CD14-positive monocyte (primary cell): ENCODE measurements around the gene TSC22D1. TPM values are rescaled to one million over a fixed set of nuclear protein-coding genes. Genes with fewer than 3 reads are reported as not detected.
A peak's percentile ranks its signal among the peaks of the same experiment; 100 is the strongest.

Source experiments
- DNase-seq, 3 donors: peaks; one replicate each; pipeline ENCODE4 v3.0.0-alpha.2; 2011 to 2022
- H2AFZ ChIP-seq: 2 replicates; pipeline ENCODE4 v1.6.0; 2012; ENCODE audit warnings: mild to moderate bottlenecking, low read depth, low read length, inconsistent platforms; ENCODE audit not compliant: insufficient read depth, poor library complexity, severe bottlenecking
- H3K27ac ChIP-seq, 2 donors: 1 replicate in 1 of 2; 2 replicates in 1 of 2; pipeline ENCODE4 v1.5.1; 2012 to 2013; ENCODE audit warnings: low read length in 2 of 2, control low read depth in 1 of 2, inconsistent platforms in 1 of 2, low read depth in 1 of 2, mild to moderate bottlenecking in 1 of 2
- H3K27me3 ChIP-seq, 2 donors: one replicate each; pipeline versions ENCODE4 v1.6.0 to v1.6.1; 2011 to 2013; ENCODE audit warnings: low read length in 2 of 2; ENCODE audit not compliant: control insufficient read depth in 2 of 2, insufficient read depth in 2 of 2
- H3K36me3 ChIP-seq, 2 donors: replicated peaks in 1 of 2; 1 replicate in 1 of 2; 2 replicates in 1 of 2; pipeline versions ENCODE4 v1.5.1 to v1.6.1; 2012 to 2013; ENCODE audit warnings: low read length in 2 of 2, control low read depth in 1 of 2, inconsistent platforms in 1 of 2, mild to moderate bottlenecking in 1 of 2; ENCODE audit not compliant: insufficient read depth in 2 of 2, control insufficient read depth in 1 of 2
- H3K4me1 ChIP-seq, 2 donors: 1 replicate in 1 of 2; 2 replicates in 1 of 2; pipeline versions ENCODE4 v1.5.1 to v1.6.1; 2012 to 2013; ENCODE audit warnings: low read length in 2 of 2, control low read depth in 1 of 2, inconsistent platforms in 1 of 2, mild to moderate bottlenecking in 1 of 2, moderate library complexity in 1 of 2; ENCODE audit not compliant: insufficient read depth in 2 of 2, control insufficient read depth in 1 of 2
- H3K4me2 ChIP-seq: replicated peaks from 2 replicates; pipeline ENCODE3; 2012; ENCODE audit warnings: low read length, moderate library complexity, mild to moderate bottlenecking; ENCODE audit not compliant: poor library complexity, severe bottlenecking; ENCODE audit errors: extremely low read depth
- H3K4me3 ChIP-seq, 3 experiments: fragments of 200-600 bp in 1 of 3; sonication (generic) in 1 of 3; replicated peaks in 1 of 3; 1 replicate in 2 of 3; 2 replicates in 1 of 3; pipeline ENCODE4 v1.5.1; 2011 to 2013; ENCODE audit warnings: low read length in 3 of 3, mild to moderate bottlenecking in 3 of 3, control low read depth in 2 of 3, low read depth in 2 of 3, inconsistent platforms in 1 of 3, moderate library complexity in 1 of 3
- H3K79me2 ChIP-seq: 2 replicates; pipeline ENCODE4 v1.6.0; 2012; ENCODE audit warnings: mild to moderate bottlenecking, control low read depth, inconsistent platforms, low read length, moderate library complexity; ENCODE audit not compliant: insufficient read depth
- H3K9ac ChIP-seq: 2 replicates; pipeline ENCODE4 v1.6.0; 2017; ENCODE audit warnings: low read length, mild to moderate bottlenecking; ENCODE audit not compliant: insufficient read depth, poor library complexity, severe bottlenecking
- H3K9me3 ChIP-seq, 2 donors: replicated peaks in 1 of 2; 1 replicate in 1 of 2; 2 replicates in 1 of 2; pipeline versions ENCODE4 v1.5.1 to v1.6.1; 2012 to 2013; ENCODE audit warnings: low read length in 2 of 2, control low read depth in 1 of 2; ENCODE audit not compliant: control insufficient read depth in 1 of 2, insufficient read depth in 1 of 2
- H4K20me1 ChIP-seq: 2 replicates; pipeline ENCODE4 v1.6.0; 2012; ENCODE audit warnings: mild to moderate bottlenecking, low read length, control low read depth, moderate library complexity; ENCODE audit not compliant: insufficient read depth
- H3K27ac Mint-ChIP-seq, 7 donors: one replicate each; pipeline ENCODE4 v1.8.0; 2020; ENCODE audit warnings: mild to moderate bottlenecking in 7 of 7, mixed read lengths in 7 of 7, moderate library complexity in 6 of 7, inconsistent platforms in 2 of 7
- H3K27me3 Mint-ChIP-seq, 3 donors: one replicate each; pipeline ENCODE4 v1.8.0; 2021 to 2022; ENCODE audit warnings: low read depth in 3 of 3, mild to moderate bottlenecking in 3 of 3, mixed read lengths in 3 of 3, moderate library complexity in 3 of 3, inconsistent platforms in 1 of 3
- H3K36me3 Mint-ChIP-seq, 2 donors: one replicate each; pipeline ENCODE4 v1.8.0; 2020; ENCODE audit warnings: mixed read lengths in 2 of 2, inconsistent platforms in 1 of 2, mild to moderate bottlenecking in 1 of 2
- H3K4me1 Mint-ChIP-seq: one replicate; pipeline ENCODE4 v1.8.0; 2020; ENCODE audit warnings: mild to moderate bottlenecking, mixed read lengths
- H3K4me3 Mint-ChIP-seq, 2 donors: one replicate each; pipeline ENCODE4 v1.8.0; 2020; ENCODE audit warnings: mild to moderate bottlenecking in 2 of 2, mixed read lengths in 2 of 2, moderate library complexity in 1 of 2
- H3K9me3 Mint-ChIP-seq, 7 donors: one replicate each; pipeline ENCODE4 v1.8.0; 2020 to 2022; ENCODE audit warnings: mixed read lengths in 7 of 7, mild to moderate bottlenecking in 6 of 7, moderate library complexity in 6 of 7, inconsistent platforms in 2 of 7
- WGBS: methylation state at CpG from one replicate; pipeline ENCODE4 v1.1.5; 2013; ENCODE audit warnings: missing lambda C conversion rate; ENCODE audit not compliant: insufficient coverage; 5-methylcytosine and 5-hydroxymethylcytosine counted together
- intact Hi-C, 2 donors: fragments of 100-400 bp; cut with micrococcal nuclease; formaldehyde crosslinking; loops; one replicate each; pipeline versions ENCODE4 v1.15.0 to v1.15.1; 2023
- polyA plus RNA-seq, 3 donors: library from polyadenylated mRNA; depleted of rRNA in 1 of 3; unstranded in 2 of 3; stranded (reverse) in 1 of 3; fragments of 300-500 nt in 2 of 3; fragments of >200 nt in 1 of 3; fragmentation: Illumina TruSeq in 2 of 3; gene quantifications; 1 replicate in 2 of 3; 2 replicates in 1 of 3; pipeline ENCODE4 v1.2.3, GENCODE V29; 2012 to 2021
- TF ChIP-seq, protein P1 (sequence below): fragments of 200-600 bp; IDR thresholded peaks from one replicate; pipeline ENCODE4 v1.8.0; 2022; ENCODE audit warnings: antibody characterized with exemption, mild to moderate bottlenecking

TSC22D1 gene
- polyA plus RNA-seq, 3 donors, result 1.9 to 10.4 (median 3.1) TPM

DNA sequence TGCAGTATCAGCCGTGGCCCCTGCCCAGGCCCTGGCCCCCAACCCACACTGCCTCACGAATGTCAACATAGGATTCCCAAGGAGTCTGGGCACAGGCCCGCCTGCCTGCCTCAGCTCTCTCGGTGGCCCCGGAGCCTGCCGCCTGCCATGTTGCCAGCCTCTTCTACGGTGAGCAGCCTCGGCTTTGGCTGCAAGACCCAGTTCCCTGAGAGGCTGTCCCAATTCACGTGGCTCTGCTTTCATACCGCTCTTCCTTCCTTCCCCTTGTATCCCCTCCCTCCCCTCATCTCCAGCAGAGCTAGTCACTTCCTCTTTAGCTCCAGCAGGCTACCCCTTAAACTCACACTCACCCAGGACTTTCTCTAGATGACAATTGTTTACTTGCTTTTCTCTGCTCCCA is 159.8 kb downstream of the TSC22D1 start:
- WGBS, result 28% methylated on average over 10 of the region's 10 CpGs
- H3K27me3 ChIP-seq, result no peaks in the 10 kb centered on the region
- H3K27ac ChIP-seq, result no peak overlapping the region
- Mint-ChIP-seq H3K27me3 (peaks cover 2 to 5% (median 2%) of the 10 kb centered on the region in 3 donors), H3K4me3 (peak overlapping the region; percentile 49 to 77), H3K36me3 (no peaks in the 10 kb centered on the region), H3K27ac (peak overlapping the region in 3 of 7 donors; percentile 26 to 69 (median 49)), H3K4me1 (peaks cover 33% of the 10 kb centered on the region), H3K9me3 (peaks cover 0 to 7% (median 3%) of the 10 kb centered on the region in 7 donors)
- peaks cover 12% of the 10 kb centered on the region in 2 donors for H3K4me1 ChIP-seq
- H3K79me2 ChIP-seq, result no peaks in the 10 kb centered on the region
- H3K4me2 ChIP-seq, result peak overlapping the region; percentile 54
- peak overlapping the region; percentile 61 for H2AFZ ChIP-seq
- intact Hi-C loops, result no loop called here
- peak; percentile 42 to 62 (median 46) for DNase-seq
- TF ChIP-seq, protein P1, sequence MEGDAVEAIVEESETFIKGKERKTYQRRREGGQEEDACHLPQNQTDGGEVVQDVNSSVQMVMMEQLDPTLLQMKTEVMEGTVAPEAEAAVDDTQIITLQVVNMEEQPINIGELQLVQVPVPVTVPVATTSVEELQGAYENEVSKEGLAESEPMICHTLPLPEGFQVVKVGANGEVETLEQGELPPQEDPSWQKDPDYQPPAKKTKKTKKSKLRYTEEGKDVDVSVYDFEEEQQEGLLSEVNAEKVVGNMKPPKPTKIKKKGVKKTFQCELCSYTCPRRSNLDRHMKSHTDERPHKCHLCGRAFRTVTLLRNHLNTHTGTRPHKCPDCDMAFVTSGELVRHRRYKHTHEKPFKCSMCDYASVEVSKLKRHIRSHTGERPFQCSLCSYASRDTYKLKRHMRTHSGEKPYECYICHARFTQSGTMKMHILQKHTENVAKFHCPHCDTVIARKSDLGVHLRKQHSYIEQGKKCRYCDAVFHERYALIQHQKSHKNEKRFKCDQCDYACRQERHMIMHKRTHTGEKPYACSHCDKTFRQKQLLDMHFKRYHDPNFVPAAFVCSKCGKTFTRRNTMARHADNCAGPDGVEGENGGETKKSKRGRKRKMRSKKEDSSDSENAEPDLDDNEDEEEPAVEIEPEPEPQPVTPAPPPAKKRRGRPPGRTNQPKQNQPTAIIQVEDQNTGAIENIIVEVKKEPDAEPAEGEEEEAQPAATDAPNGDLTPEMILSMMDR, result no peak
- no peaks in the 10 kb centered on the region for H3K9me3 ChIP-seq
- no peak overlapping the region for H3K9ac ChIP-seq
- H4K20me1 ChIP-seq, result no peaks in the 10 kb centered on the region
- no peaks in the 10 kb centered on the region for H3K36me3 ChIP-seq
- peak overlapping the region in 2 of 3 experiments; percentile 19 to 41 for H3K4me3 ChIP-seq

DNA sequence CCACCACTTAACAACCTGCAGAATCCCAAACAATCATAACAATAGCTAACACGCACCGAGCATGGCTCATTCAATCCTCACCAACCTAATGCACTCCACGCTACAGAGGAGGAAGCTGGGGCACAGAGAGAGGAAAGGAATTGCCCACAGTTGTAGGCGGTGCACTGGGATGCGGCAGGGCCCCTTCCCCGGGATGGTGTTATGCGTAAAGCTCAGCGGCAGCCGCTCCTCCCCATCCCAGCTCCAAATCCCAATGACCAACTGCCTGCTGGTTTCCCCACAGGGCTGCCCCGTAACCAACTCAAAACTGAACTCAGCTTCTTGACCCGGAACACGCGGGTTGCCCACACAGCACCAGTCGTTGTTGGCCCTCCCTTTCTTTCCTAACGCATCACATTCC is 160.3 kb downstream of the TSC22D1 start:
- Histone ChIP-seq H3K4me1 (peaks cover 12% of the 10 kb centered on the region in 2 donors), H3K27me3 (no peaks in the 10 kb centered on the region), H3K36me3 (no peaks in the 10 kb centered on the region), H3K27ac (no peak overlapping the region), H3K79me2 (no peaks in the 10 kb centered on the region), H2AFZ (peak overlapping the region; percentile 61), H4K20me1 (no peaks in the 10 kb centered on the region), H3K4me2 (peak overlapping the region; percentile 54), H3K4me3 (peak overlapping the region in 2 of 3 experiments; percentile 19 to 41), H3K9ac (no peak overlapping the region), H3K9me3 (no peaks in the 10 kb centered on the region)
- Mint-ChIP-seq H3K36me3 (no peaks in the 10 kb centered on the region), H3K27ac (peak overlapping the region in 1 of 7 donors; percentile 2), H3K4me1 (peaks cover 33% of the 10 kb centered on the region), H3K27me3 (peaks cover 2 to 5% (median 2%) of the 10 kb centered on the region in 3 donors), H3K4me3 (peak overlapping the region; percentile 49 to 77), H3K9me3 (peaks cover 0 to 7% (median 3%) of the 10 kb centered on the region in 7 donors)
- no peak for DNase-seq
- TF ChIP-seq, protein P1, result no peak
- 86% methylated on average over 8 of the region's 15 CpGs for WGBS
- intact Hi-C loops, result no loop called here
